Gastrocnemius medialis (tissue), 4 donors: ENCODE data around the gene AKNA. TPM values are rescaled to one million over a fixed set of nuclear protein-coding genes. Genes with fewer than 3 reads are reported as not detected.
A peak's percentile ranks its signal among the peaks of the same experiment; 100 is the strongest.

ENCODE experiments used
- ATAC-seq, 2 donors: fragments of 150-250 bp; one replicate each; pipeline ENCODE4 v1.9.1; 2016
- DNase-seq, 2 donors: peaks; one replicate each; pipeline ENCODE4 v3.0.0-alpha.2; 2019
- H3K27ac ChIP-seq, 4 donors: fragments of 200-600 bp; sonication (generic); 1 replicate in 1 of 4; 2 replicates in 3 of 4; pipeline ENCODE4 v1.5.1; 2016 to 2018; ENCODE audit warnings: mild to moderate bottlenecking in 2 of 4, moderate library complexity in 1 of 4
- H3K27me3 ChIP-seq, 3 donors: fragments of 200-600 bp; sonication (generic) in 2 of 3; 1 replicate in 1 of 3; 2 replicates in 2 of 3; pipeline versions ENCODE4 v1.5.1 to v1.6.0; 2016 to 2019; ENCODE audit warnings: mild to moderate bottlenecking in 1 of 3, moderate library complexity in 1 of 3
- H3K36me3 ChIP-seq, 2 donors: fragments of 200-600 bp; sonication (generic) in 1 of 2; one replicate each; pipeline ENCODE4 v1.5.1; 2017 to 2018
- H3K4me1 ChIP-seq, 2 donors: fragments of 200-600 bp; sonication (generic) in 1 of 2; one replicate each; pipeline ENCODE4 v1.5.1; 2016 to 2017; ENCODE audit warnings: mild to moderate bottlenecking in 2 of 2
- H3K4me3 ChIP-seq, 4 donors: fragments of 200-600 bp; sonication (generic) in 3 of 4; 1 replicate in 1 of 4; 2 replicates in 3 of 4; pipeline ENCODE4 v1.5.1; 2016 to 2019; ENCODE audit warnings: mild to moderate bottlenecking in 2 of 4
- H3K9me3 ChIP-seq, 3 donors: fragments of 200-600 bp; sonication (generic) in 2 of 3; 1 replicate in 1 of 3; 2 replicates in 2 of 3; pipeline ENCODE4 v1.5.1; 2016 to 2019
- POLR2A ChIP-seq, 2 donors: fragments of 450-650 bp; IDR thresholded peaks; one replicate each; pipeline ENCODE4 v1.6.1; 2017; ENCODE audit warnings: antibody characterized with exemption in 2 of 2, mild to moderate bottlenecking in 2 of 2, moderate library complexity in 2 of 2
- in situ Hi-C, 4 donors: fragments of 200-750 bp; cut with MboI; loops; one replicate each; pipeline versions ENCODE4 v1.15.0 to v1.8.0; 2017; ENCODE audit warnings: low sequenced_read_pairs in 4 of 4
- intact Hi-C: fragments of 100-400 bp; cut with DNase I; formaldehyde crosslinking; loops from one replicate; pipeline ENCODE4 v1.15.1; 2023; ENCODE audit warnings: low total_unique reads
- total RNA-seq, 4 donors: library from RNA; depleted of rRNA; stranded (reverse); fragments of >200 nt; gene quantifications; one replicate each; pipeline versions ENCODE4 v1.1.0 to v1.2.3, GENCODE V29; 2016
- TF ChIP-seq, protein P1 (sequence below), 5 experiments: fragments of 450-650 bp in 3 of 5; fragments of 200-600 bp in 2 of 5; sonication (generic) in 2 of 5; IDR thresholded peaks in 4 of 5; conservative IDR thresholded peaks in 1 of 5; 1 replicate in 4 of 5; 2 replicates in 1 of 5; pipeline ENCODE4 v1.5.1; 2016 to 2019; ENCODE audit warnings: antibody characterized with exemption in 5 of 5, mild to moderate bottlenecking in 3 of 5, moderate library complexity in 3 of 5

AKNA gene
- total RNA-seq, 4 donors from 2014 or later: 2.8 to 5.7 (median 3.8) TPM

DNA sequence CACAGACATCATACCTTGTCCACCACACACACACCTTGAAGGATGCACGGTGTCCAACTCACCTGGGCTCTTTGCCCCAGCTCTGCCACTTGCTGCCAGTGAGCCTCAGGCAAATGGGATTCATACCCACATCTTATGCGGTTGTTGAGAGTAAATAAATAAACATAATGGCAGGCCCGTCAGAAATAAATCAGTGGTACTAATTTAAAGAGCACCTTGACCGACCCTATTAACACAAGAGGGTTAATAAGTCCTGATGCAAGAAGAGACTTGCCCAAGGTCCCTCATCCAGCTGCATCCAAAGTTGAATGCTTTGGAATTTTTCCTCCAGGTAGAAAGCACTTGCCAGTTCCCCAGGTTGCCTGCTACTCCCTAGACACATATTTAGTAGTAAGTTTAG lies 11.6 kb upstream of the AKNA start:
- Histone ChIP-seq H3K27ac (no peak overlapping the region), H3K27me3 (no peaks in the 10 kb centered on the region), H3K4me3 (no peak overlapping the region), H3K9me3 (no peaks in the 10 kb centered on the region), H3K4me1 (peaks cover 0 to 7% of the 10 kb centered on the region in 2 donors), H3K36me3 (no peaks in the 10 kb centered on the region)
- in situ Hi-C loops: no loop called here
- no peak for ATAC-seq
- DNase-seq: no peak
- intact Hi-C loops: no loop called here
- TF ChIP-seq, protein P1, sequence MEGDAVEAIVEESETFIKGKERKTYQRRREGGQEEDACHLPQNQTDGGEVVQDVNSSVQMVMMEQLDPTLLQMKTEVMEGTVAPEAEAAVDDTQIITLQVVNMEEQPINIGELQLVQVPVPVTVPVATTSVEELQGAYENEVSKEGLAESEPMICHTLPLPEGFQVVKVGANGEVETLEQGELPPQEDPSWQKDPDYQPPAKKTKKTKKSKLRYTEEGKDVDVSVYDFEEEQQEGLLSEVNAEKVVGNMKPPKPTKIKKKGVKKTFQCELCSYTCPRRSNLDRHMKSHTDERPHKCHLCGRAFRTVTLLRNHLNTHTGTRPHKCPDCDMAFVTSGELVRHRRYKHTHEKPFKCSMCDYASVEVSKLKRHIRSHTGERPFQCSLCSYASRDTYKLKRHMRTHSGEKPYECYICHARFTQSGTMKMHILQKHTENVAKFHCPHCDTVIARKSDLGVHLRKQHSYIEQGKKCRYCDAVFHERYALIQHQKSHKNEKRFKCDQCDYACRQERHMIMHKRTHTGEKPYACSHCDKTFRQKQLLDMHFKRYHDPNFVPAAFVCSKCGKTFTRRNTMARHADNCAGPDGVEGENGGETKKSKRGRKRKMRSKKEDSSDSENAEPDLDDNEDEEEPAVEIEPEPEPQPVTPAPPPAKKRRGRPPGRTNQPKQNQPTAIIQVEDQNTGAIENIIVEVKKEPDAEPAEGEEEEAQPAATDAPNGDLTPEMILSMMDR (IDR thresholded peaks at IDR 0.05 in 4 of 5, conservative IDR thresholded peaks at IDR 0.05 in 1 of 5): no peak
- no peak for TF ChIP-seq POLR2A (IDR thresholded peaks at IDR 0.05)

DNA sequence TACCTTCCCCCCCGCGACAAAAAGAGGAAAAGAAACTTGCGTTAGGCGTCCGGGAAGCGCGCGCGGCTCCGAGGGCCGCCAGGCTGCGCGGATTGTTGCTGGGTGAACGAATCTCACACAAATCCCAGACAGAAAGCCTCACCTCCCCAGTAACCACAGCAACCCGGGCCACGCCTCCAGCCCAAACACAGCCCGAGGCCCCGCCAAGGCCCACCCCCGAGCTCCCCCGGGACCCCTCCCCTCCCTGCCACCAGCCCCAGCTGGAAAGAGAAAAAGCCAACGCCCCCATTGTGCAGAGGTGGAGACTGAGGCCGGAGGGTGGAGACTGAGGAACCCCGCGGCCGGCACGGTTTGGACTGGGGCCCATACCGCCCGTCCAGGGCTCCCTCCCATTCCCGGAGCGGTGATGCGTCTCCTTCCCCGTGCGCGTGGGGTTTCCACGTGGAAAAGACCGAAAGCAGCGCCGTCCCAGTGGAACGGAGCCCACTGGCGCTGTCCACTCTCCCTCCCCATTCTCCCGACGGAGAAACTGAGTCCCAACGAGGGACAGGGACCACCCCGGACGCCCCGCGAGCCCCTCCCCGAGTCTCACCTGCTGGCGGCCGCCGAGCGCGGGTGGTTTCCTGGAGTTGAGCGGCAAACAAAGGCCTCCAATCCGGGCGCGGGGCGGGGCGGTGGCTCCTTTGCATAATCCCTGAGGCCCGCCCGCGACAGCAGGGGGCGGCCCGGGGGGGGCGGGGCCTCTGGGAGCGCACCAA lies 10.2 kb upstream of the AKNA start:
- Histone ChIP-seq H3K4me1 (peaks cover 0 to 7% of the 10 kb centered on the region in 2 donors), H3K27me3 (no peaks in the 10 kb centered on the region), H3K4me3 (peak overlapping the region; percentile 83 to 93 (median 86)), H3K27ac (peak overlapping the region; percentile 61 to 77 (median 76)), H3K9me3 (no peaks in the 10 kb centered on the region), H3K36me3 (no peaks in the 10 kb centered on the region)
- in situ Hi-C loops (no loop called here), intact Hi-C loops (no loop called here)
- peak; percentile 88 to 91 for DNase-seq
- ATAC-seq: peak; percentile 88 to 90
- peak; percentile 36 to 58 for TF ChIP-seq POLR2A (IDR thresholded peaks at IDR 0.05)
- TF ChIP-seq, protein P1 (IDR thresholded peaks at IDR 0.05 in 4 of 5, conservative IDR thresholded peaks at IDR 0.05 in 1 of 5): peak in 2 of 5 experiments; percentile 16 to 20

DNA sequence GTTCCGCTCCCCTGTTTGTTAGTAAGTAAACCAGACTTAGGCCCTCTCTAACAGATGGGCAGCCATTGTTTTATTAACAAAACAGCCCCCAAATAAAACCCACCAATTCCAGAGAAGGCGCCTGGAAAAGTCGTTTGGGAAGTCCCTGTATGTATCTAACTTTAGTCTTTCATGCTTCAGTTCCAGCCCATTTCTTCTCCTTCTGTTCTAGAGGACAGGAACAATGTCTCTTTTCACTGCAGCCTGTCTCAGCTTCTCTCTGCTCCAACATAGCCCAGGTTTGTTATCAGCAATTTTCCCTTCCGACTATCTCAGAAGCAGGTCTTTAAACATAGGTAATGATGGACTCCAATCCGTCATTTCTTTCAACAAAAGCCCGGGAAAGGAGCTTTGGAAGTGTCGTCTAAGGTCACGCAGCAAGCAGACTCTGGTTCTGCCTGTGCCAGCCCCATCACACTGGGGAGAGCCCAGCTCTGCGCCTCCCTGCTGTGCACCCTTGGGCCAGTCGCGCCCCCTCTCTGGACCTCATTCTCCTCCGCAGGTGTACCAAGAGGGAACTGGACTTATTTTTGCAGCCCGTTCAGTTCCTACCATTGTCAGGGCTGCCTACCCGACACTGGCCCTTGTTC lies 9.6 kb upstream of the AKNA start:
- Histone ChIP-seq H3K27ac (peak overlapping the region; percentile 61 to 77 (median 76)), H3K9me3 (no peaks in the 10 kb centered on the region), H3K4me1 (peaks cover 0 to 7% of the 10 kb centered on the region in 2 donors), H3K27me3 (no peaks in the 10 kb centered on the region), H3K36me3 (no peaks in the 10 kb centered on the region), H3K4me3 (peak overlapping the region; percentile 83 to 93 (median 86))
- no peak for ATAC-seq
- DNase-seq: no peak
- intact Hi-C loops (no loop called here), in situ Hi-C loops (no loop called here)
- TF ChIP-seq POLR2A (IDR thresholded peaks at IDR 0.05): no peak
- TF ChIP-seq, protein P1 (IDR thresholded peaks at IDR 0.05 in 4 of 5, conservative IDR thresholded peaks at IDR 0.05 in 1 of 5): no peak

- peak overlapping the region in 2 of 4 donors; percentile 74 to 77 for H3K27ac ChIP-seq
- ATAC-seq: no peak
- in situ Hi-C loops (no loop called here), intact Hi-C loops (no loop called here)
- no peaks in the 10 kb centered on the region for H3K9me3 ChIP-seq
- no peaks in the 10 kb centered on the region for H3K27me3 ChIP-seq
- DNase-seq: no peak
- no peaks in the 10 kb centered on the region for H3K36me3 ChIP-seq
- H3K4me1 ChIP-seq: peaks cover 0 to 7% of the 10 kb centered on the region in 2 donors
- TF ChIP-seq, protein P1 (IDR thresholded peaks at IDR 0.05 in 4 of 5, conservative IDR thresholded peaks at IDR 0.05 in 1 of 5): no peak
- TF ChIP-seq POLR2A (IDR thresholded peaks at IDR 0.05): no peak
- no peak overlapping the region for H3K4me3 ChIP-seq
These were observed 8.9 kb upstream of the AKNA start for GRCh38 chr9:114396558-114397218.
